Glutamatergic neuron (in vitro differentiated cells): Measurements from ENCODE around the gene SMARCA2. TPM values are rescaled to one million over a fixed set of nuclear protein-coding genes. Genes with fewer than 3 reads are reported as not detected.

Source experiments
- DNase-seq: peaks from one replicate; pipeline ENCODE4 v3.0.0; 2022
- H3K27ac Mint-ChIP-seq: one replicate; pipeline ENCODE4 v1.8.0; 2020; ENCODE audit warnings: mild to moderate bottlenecking, mixed read lengths, inconsistent platforms; ENCODE audit not compliant: unreplicated experiment
- H3K27me3 Mint-ChIP-seq: one replicate; pipeline ENCODE4 v1.8.0; 2020; ENCODE audit warnings: mild to moderate bottlenecking, moderate library complexity, mixed read lengths, inconsistent platforms; ENCODE audit not compliant: unreplicated experiment
- H3K36me3 Mint-ChIP-seq: one replicate; pipeline ENCODE4 v1.8.0; 2020; ENCODE audit warnings: mild to moderate bottlenecking, mixed read lengths, inconsistent platforms; ENCODE audit not compliant: unreplicated experiment
- H3K4me1 Mint-ChIP-seq: one replicate; pipeline ENCODE4 v1.8.0; 2020; ENCODE audit warnings: mild to moderate bottlenecking, low read depth, mixed read lengths, inconsistent platforms; ENCODE audit not compliant: unreplicated experiment
- H3K4me3 Mint-ChIP-seq: one replicate; pipeline ENCODE4 v1.8.0; 2020; ENCODE audit warnings: mild to moderate bottlenecking, mixed read lengths, inconsistent platforms; ENCODE audit not compliant: unreplicated experiment
- H3K9me3 Mint-ChIP-seq: one replicate; pipeline ENCODE4 v1.8.0; 2020; ENCODE audit warnings: mild to moderate bottlenecking, moderate library complexity, mixed read lengths, inconsistent platforms; ENCODE audit not compliant: unreplicated experiment
- CTCF ChIP-seq: fragments of 200-600 bp; sonication (generic); IDR thresholded peaks from one replicate; pipeline ENCODE4 v1.5.0; 2021; ENCODE audit not compliant: partially characterized antibody, unreplicated experiment
- total RNA-seq: library from RNA; stranded (reverse); fragmentation: NEBNext Ultra II Directional; extraction: Animal tissue kit (Norgen Biotek cat#: 25700); gene quantifications from one replicate; pipeline ENCODE4 v1.2.1, GENCODE V29; 2021; ENCODE audit not compliant: unreplicated experiment

SMARCA2 gene
- total RNA-seq, 1 donor from 2014 or later = 14.5 TPM

DNA sequence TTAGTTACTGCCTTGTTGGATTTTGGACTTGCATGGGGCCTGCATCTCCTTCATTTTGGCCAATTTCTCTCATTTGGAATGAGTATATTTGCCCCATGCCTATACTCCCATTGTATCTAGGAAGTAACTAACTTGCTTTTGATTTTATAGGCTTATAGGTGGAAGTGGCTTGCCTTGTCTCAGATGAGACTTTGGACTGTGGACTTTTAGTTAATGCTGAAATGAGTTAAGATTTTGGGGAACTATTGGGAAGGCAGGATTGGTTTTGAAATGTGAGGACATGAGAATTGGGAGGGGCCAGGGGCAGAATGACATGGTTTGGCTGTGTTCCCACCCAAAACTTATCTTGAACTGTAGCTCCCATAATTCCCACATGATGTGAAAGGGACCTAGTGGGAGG lies 42.5 kb upstream of the SMARCA2 start:
- Mint-ChIP-seq H3K4me1 (no peaks in the 10 kb centered on the region), H3K36me3 (peaks cover 19% of the 10 kb centered on the region)

GRCh38 chr9:1977026-1977425 lies 38.1 kb upstream of the SMARCA2 start:
- no peak overlapping the region for H3K4me3 Mint-ChIP-seq
- no peak for TF ChIP-seq CTCF
- peaks cover 14% of the 10 kb centered on the region for H3K9me3 Mint-ChIP-seq
- peaks cover 4% of the 10 kb centered on the region for H3K27me3 Mint-ChIP-seq
- peaks cover 13% of the 10 kb centered on the region for H3K36me3 Mint-ChIP-seq
- peaks cover 25% of the 10 kb centered on the region for H3K4me1 Mint-ChIP-seq
- H3K27ac Mint-ChIP-seq = no peak overlapping the region
- no peak for DNase-seq

More for the DNA sequence above, 42.5 kb upstream of the SMARCA2 start:
- Mint-ChIP-seq H3K9me3 (peaks cover 12% of the 10 kb centered on the region), H3K27me3 (no peaks in the 10 kb centered on the region), H3K27ac (no peak overlapping the region), H3K4me3 (no peak overlapping the region)
- TF ChIP-seq CTCF = no peak
- no peak for DNase-seq

- Mint-ChIP-seq H3K4me3 (peak overlapping the region; percentile 51), H3K9me3 (peaks cover 4% of the 10 kb centered on the region), H3K4me1 (peaks cover 27% of the 10 kb centered on the region), H3K27ac (peak overlapping the region; percentile 80), H3K27me3 (peaks cover 4% of the 10 kb centered on the region), H3K36me3 (no peaks in the 10 kb centered on the region)
- DNase-seq = no peak
- TF ChIP-seq CTCF = no peak
These were observed 36.2 kb upstream of the SMARCA2 start for GRCh38 chr9:1978941-1979340.

GRCh38 chr9:1979741-1980367 lies 35.3 kb upstream of the SMARCA2 start:
- H3K9me3 Mint-ChIP-seq = peaks cover 4% of the 10 kb centered on the region
- peaks cover 27% of the 10 kb centered on the region for H3K4me1 Mint-ChIP-seq
- peaks cover 4% of the 10 kb centered on the region for H3K27me3 Mint-ChIP-seq
- no peaks in the 10 kb centered on the region for H3K36me3 Mint-ChIP-seq
- no peak overlapping the region for H3K27ac Mint-ChIP-seq
- DNase-seq = no peak
- TF ChIP-seq CTCF = no peak
- H3K4me3 Mint-ChIP-seq = no peak overlapping the region

- no peaks in the 10 kb centered on the region for H3K36me3 Mint-ChIP-seq
- no peak for TF ChIP-seq CTCF
- DNase-seq = no peak
- peaks cover 27% of the 10 kb centered on the region for H3K4me1 Mint-ChIP-seq
- no peak overlapping the region for H3K4me3 Mint-ChIP-seq
- peaks cover 4% of the 10 kb centered on the region for H3K9me3 Mint-ChIP-seq
- no peak overlapping the region for H3K27ac Mint-ChIP-seq
- peaks cover 4% of the 10 kb centered on the region for H3K27me3 Mint-ChIP-seq
These were observed 34.8 kb upstream of the SMARCA2 start for GRCh38 chr9:1980387-1980786.
